Neural cell (in vitro differentiated cells): ENCODE data around the gene OR10H5. TPM values are rescaled to one million over a fixed set of nuclear protein-coding genes. Genes with fewer than 3 reads are reported as not detected.

Experiments
- H2AFZ ChIP-seq: fragments of 200-600, 300-800 bp; sonication (generic), shearing (Covaris generic); 2 replicates; pipeline ENCODE4 v1.6.0; 2014; ENCODE audit warnings: low read depth, mild to moderate bottlenecking, antibody characterized with exemption, low read length, moderate library complexity
- H3F3A ChIP-seq: fragments of 200-600 bp; shearing (Covaris generic); 2 replicates; pipeline ENCODE4 v1.6.1; 2016; ENCODE audit warnings: mild to moderate bottlenecking, moderate library complexity, mixed read lengths, antibody characterized with exemption, low read length; ENCODE audit not compliant: insufficient read depth, poor library complexity, severe bottlenecking
- H3K27ac ChIP-seq: fragments of 200-600, 300-800 bp; sonication (generic), shearing (Covaris generic); 2 replicates; pipeline ENCODE4 v1.5.1; 2014; ENCODE audit warnings: mild to moderate bottlenecking, low read length, moderate library complexity
- H3K27me3 ChIP-seq: fragments of 300-800, 200-600 bp; sonication (generic), shearing (Covaris generic); 2 replicates; pipeline ENCODE4 v1.6.0; 2014; ENCODE audit warnings: mild to moderate bottlenecking, low read depth, low read length, moderate library complexity; ENCODE audit not compliant: insufficient read depth
- H3K36me3 ChIP-seq: fragments of 300-800, 200-600 bp; sonication (generic), shearing (Covaris generic); 2 replicates; pipeline ENCODE4 v1.5.1; 2014; ENCODE audit warnings: mild to moderate bottlenecking, antibody characterized with exemption, low read length, moderate library complexity; ENCODE audit not compliant: insufficient read depth
- H3K4me2 ChIP-seq: fragments of 300-800, 200-600 bp; sonication (generic), shearing (Covaris generic); 2 replicates; pipeline ENCODE4 v1.6.0; 2014; ENCODE audit warnings: mild to moderate bottlenecking, low read length
- H3K4me3 ChIP-seq: fragments of 300-800, 200-600 bp; sonication (generic), shearing (Covaris generic); 2 replicates; pipeline ENCODE4 v1.5.1; 2014; ENCODE audit warnings: mild to moderate bottlenecking, low read length, moderate library complexity
- H3K79me2 ChIP-seq: fragments of 200-600 bp; shearing (Covaris generic); replicated peaks from 2 replicates; pipeline ENCODE4 v1.6.0; 2014; ENCODE audit warnings: mild to moderate bottlenecking, low read length, moderate library complexity; ENCODE audit not compliant: insufficient read depth
- H3K9ac ChIP-seq: fragments of 300-800, 200-600 bp; sonication (generic), shearing (Covaris generic); 2 replicates; pipeline ENCODE4 v1.6.1; 2016; ENCODE audit warnings: mild to moderate bottlenecking, low read length, mixed read lengths
- H3K9me2 ChIP-seq: fragments of 200-600 bp; shearing (Covaris generic); 2 replicates; pipeline ENCODE4 v1.6.1; 2016; ENCODE audit warnings: mild to moderate bottlenecking, low read length, mixed read lengths; ENCODE audit not compliant: insufficient read depth
- H3K9me3 ChIP-seq: fragments of 200-600, 300-800 bp; sonication (generic), shearing (Covaris generic); 2 replicates; pipeline ENCODE4 v1.6.1; 2016; ENCODE audit warnings: mild to moderate bottlenecking, mixed run types, low read length, moderate library complexity, mixed read lengths
- H4K20me1 ChIP-seq: fragments of 200-600 bp; shearing (Covaris generic); 2 replicates; pipeline ENCODE4 v1.6.1; 2016; ENCODE audit warnings: mild to moderate bottlenecking, mixed run types; ENCODE audit not compliant: insufficient read depth
- CTCF ChIP-seq: fragments of 450-650 bp; IDR thresholded peaks from 2 replicates; pipeline ENCODE4 v1.5.1; 2014; ENCODE audit warnings: antibody characterized with exemption, mild to moderate bottlenecking, moderate library complexity; ENCODE audit not compliant: poor library complexity, severe bottlenecking
- EP300 ChIP-seq: fragments of 450-650 bp; conservative IDR thresholded peaks from 2 replicates; pipeline ENCODE4 v1.6.1; 2014; ENCODE audit warnings: antibody characterized with exemption, mild to moderate bottlenecking, moderate library complexity; ENCODE audit not compliant: poor library complexity, severe bottlenecking
- EZH2 ChIP-seq: fragments of 200-600, 300-800 bp; shearing (Covaris generic), sonication (generic); IDR thresholded peaks from 2 replicates; pipeline ENCODE4 v1.6.1; 2014; ENCODE audit warnings: antibody characterized with exemption, low read length, borderline replicate concordance, mild to moderate bottlenecking; ENCODE audit not compliant: insufficient read depth, poor library complexity, severe bottlenecking
- MXI1 ChIP-seq: fragments of 450-650 bp; conservative IDR thresholded peaks from 2 replicates; pipeline ENCODE4 v1.6.1; 2014; ENCODE audit warnings: antibody characterized with exemption, mild to moderate bottlenecking; ENCODE audit not compliant: poor library complexity, severe bottlenecking
- POLR2AphosphoS5 ChIP-seq: IDR thresholded peaks from 2 replicates; pipeline ENCODE4 v1.6.1; 2012
- RAD21 ChIP-seq: fragments of 450-650 bp; conservative IDR thresholded peaks from 2 replicates; pipeline ENCODE4 v1.6.1; 2014; ENCODE audit warnings: antibody characterized with exemption, mild to moderate bottlenecking, moderate library complexity
- REST ChIP-seq: IDR thresholded peaks from 2 replicates; pipeline ENCODE4 v1.6.1; 2012; ENCODE audit warnings: borderline replicate concordance
- SMC3 ChIP-seq: fragments of 450-650 bp; conservative IDR thresholded peaks from 2 replicates; pipeline ENCODE4 v1.6.1; 2014; ENCODE audit warnings: antibody characterized with exemption, mild to moderate bottlenecking, moderate library complexity; ENCODE audit not compliant: poor library complexity
- TAF1 ChIP-seq: IDR thresholded peaks from 2 replicates; pipeline ENCODE4 v1.6.1; 2012; ENCODE audit warnings: low read depth
- polyA plus RNA-seq: library from polyadenylated mRNA; depleted of rRNA; stranded (reverse); fragments of >200 nt; gene quantifications from 2 replicates; pipeline ENCODE4 v1.2.3, GENCODE V29; 2014

The OR10H5 gene
- polyA plus RNA-seq, 1 donor from 2014 or later: not detected

- Histone ChIP-seq H3K4me2 (no peak overlapping the region), H4K20me1 (no peaks in the 10 kb centered on the region), H2AFZ (no peak overlapping the region), H3K27ac (no peak overlapping the region), H3K9me3 (no peaks in the 10 kb centered on the region), H3F3A (no peaks in the 10 kb centered on the region), H3K9ac (no peak overlapping the region), H3K36me3 (no peaks in the 10 kb centered on the region), H3K9me2 (no peaks in the 10 kb centered on the region), H3K27me3 (no peaks in the 10 kb centered on the region), H3K4me3 (no peak overlapping the region), H3K79me2 (no peaks in the 10 kb centered on the region)
- TF ChIP-seq TAF1 (no peak), EZH2 (no peak), SMC3 (no peak), POLR2AphosphoS5 (no peak), EP300 (no peak), CTCF (no peak), RAD21 (no peak), MXI1 (no peak), REST (no peak)
Observed at GRCh38 chr19:15811476-15811875, 24.0 kb downstream of the OR10H5 start.

GRCh38 chr19:15812060-15812722 is 24.7 kb downstream of the OR10H5 start:
- Histone ChIP-seq H3F3A (no peaks in the 10 kb centered on the region), H2AFZ (no peak overlapping the region), H3K4me3 (no peak overlapping the region), H3K36me3 (no peaks in the 10 kb centered on the region), H3K9me3 (no peaks in the 10 kb centered on the region), H3K27ac (no peak overlapping the region), H3K27me3 (no peaks in the 10 kb centered on the region), H4K20me1 (no peaks in the 10 kb centered on the region), H3K4me2 (no peak overlapping the region), H3K9ac (no peak overlapping the region), H3K79me2 (no peaks in the 10 kb centered on the region), H3K9me2 (no peaks in the 10 kb centered on the region)
- TF ChIP-seq MXI1: no peak
- no peak for TF ChIP-seq CTCF
- no peak for TF ChIP-seq RAD21
- TF ChIP-seq TAF1: no peak
- no peak for TF ChIP-seq EP300
- no peak for TF ChIP-seq EZH2
- TF ChIP-seq SMC3: no peak
- TF ChIP-seq POLR2AphosphoS5: no peak
- TF ChIP-seq REST: no peak
